HCT116 (cell line): ENCODE results near the gene DIPK1B. TPM values are rescaled to one million over a fixed set of nuclear protein-coding genes. Genes with fewer than 3 reads are reported as not detected.
A peak's percentile ranks its signal among the peaks of the same experiment; 100 is the strongest.

Source experiments
- ATAC-seq: fragments of 200-7000 bp; cut with Tn5 transposase; 2 replicates; pipeline ENCODE4 v1.9.1; 2020; ENCODE audit warnings: mild to moderate bottlenecking, moderate library complexity
- BruUV-seq: library from RNA; stranded (reverse); fragments of 400-500 nt; replicated peaks from 2 replicates; lab custom pipeline; 2021; lab: Mats Ljungman, UMichigan
- CTCF ChIA-PET: fragments of 300-600 bp; sonication (Branson Sonifier 250); formaldehyde crosslinking; loops from one replicate; lab custom pipeline; 2021; ENCODE audit warnings: antibody characterized with exemption; lab: Charles Lee
- POLR2A ChIA-PET: fragments of 300-600, 350-600 bp; sonication (Branson Sonifier 250); formaldehyde crosslinking; loops from one replicate; lab custom pipeline; 2021; ENCODE audit warnings: antibody characterized with exemption; lab: Charles Lee
- RAD21 ChIA-PET, 2 experiments: fragments of 300-600 bp; sonication (Branson Sonifier 250); formaldehyde crosslinking; loops; one replicate each; lab custom pipeline; 2023; ENCODE audit warnings: low total read pairs in 2 of 2; ENCODE audit not compliant: uncharacterized antibody in 2 of 2, unreplicated experiment in 2 of 2, low non-redundant PET in 1 of 2; lab: Charles Lee
- DNase-seq: peaks from one replicate; pipeline ENCODE4 v3.0.0-alpha.2; 2010; ENCODE audit warnings: low read depth, low spot score
- H2AFZ ChIP-seq: fragments of 200-600 bp; shearing (Covaris generic), sonication (generic); 2 replicates; pipeline ENCODE4 v1.6.1; 2017; ENCODE audit warnings: low read depth, mixed run types, mixed read lengths, antibody characterized with exemption, low read length; ENCODE audit not compliant: poor library complexity, severe bottlenecking
- H3K27ac ChIP-seq: 2 replicates; pipeline ENCODE4 v1.5.1; 2012; ENCODE audit warnings: low read depth, low read length
- H3K27me3 ChIP-seq: fragments of 200-600 bp; sonication (generic); 2 replicates; pipeline ENCODE4 v1.6.1; 2016; ENCODE audit warnings: mixed run types, low read length, mixed read lengths; ENCODE audit not compliant: insufficient read depth
- H3K36me3 ChIP-seq, 2 experiments: fragments of 200-500 bp in 1 of 2; fragments of 200-600 bp in 1 of 2; sonication (Bioruptor generic) in 1 of 2; sonication (generic) in 1 of 2; 2 replicates each; pipeline versions ENCODE4 v1.5.1 to v1.6.1; 2014 to 2016; ENCODE audit warnings: low read length in 2 of 2, inconsistent platforms in 1 of 2, mixed read lengths in 1 of 2, mixed run types in 1 of 2; ENCODE audit not compliant: insufficient read depth in 2 of 2, control insufficient read depth in 1 of 2
- H3K4me1 ChIP-seq, 2 experiments: fragments of 200-600 bp in 1 of 2; sonication (generic) in 1 of 2; 2 replicates each; pipeline versions ENCODE4 v1.5.1 to v1.6.1; 2012 to 2017; ENCODE audit warnings: low read length in 2 of 2, inconsistent platforms in 1 of 2, mild to moderate bottlenecking in 1 of 2, mixed read lengths in 1 of 2, mixed run types in 1 of 2, moderate library complexity in 1 of 2; ENCODE audit not compliant: insufficient read depth in 2 of 2, control insufficient read depth in 1 of 2
- H3K4me2 ChIP-seq: fragments of 200-600 bp; sonication (generic); 2 replicates; pipeline ENCODE4 v1.6.1; 2017; ENCODE audit warnings: mixed run types, low read length, mixed read lengths
- H3K4me3 ChIP-seq, 2 experiments: fragments of 200-600 bp in 1 of 2; sonication (generic) in 1 of 2; replicated peaks in 1 of 2; 2 replicates each; pipeline ENCODE4 v1.5.1; 2011 to 2016; ENCODE audit warnings: low read length in 2 of 2, control low read depth in 1 of 2, low read depth in 1 of 2, mild to moderate bottlenecking in 1 of 2, mixed read lengths in 1 of 2, mixed run types in 1 of 2
- H3K79me2 ChIP-seq: fragments of 200-600 bp; sonication (generic); 2 replicates; pipeline ENCODE4 v1.6.1; 2017; ENCODE audit warnings: mild to moderate bottlenecking, mixed run types, low read length, moderate library complexity, mixed read lengths; ENCODE audit not compliant: insufficient read depth
- H3K9ac ChIP-seq: fragments of 200-600 bp; sonication (generic); 2 replicates; pipeline ENCODE4 v1.6.1; 2016; ENCODE audit warnings: low read length, mixed read lengths
- H3K9me2 ChIP-seq: fragments of 200-600 bp; sonication (generic), shearing (Covaris generic); 2 replicates; pipeline ENCODE4 v1.6.1; 2017; ENCODE audit warnings: mixed run types, mild to moderate bottlenecking, moderate library complexity; ENCODE audit not compliant: insufficient read depth
- H3K9me3 ChIP-seq, 2 experiments: fragments of 200-500 bp in 1 of 2; fragments of 200-600 bp in 1 of 2; sonication (Bioruptor generic) in 1 of 2; sonication (generic) in 1 of 2; 2 replicates each; pipeline ENCODE4 v1.6.1; 2014 to 2017; ENCODE audit warnings: low read length in 2 of 2, mixed read lengths in 2 of 2, inconsistent platforms in 1 of 2, low read depth in 1 of 2, mild to moderate bottlenecking in 1 of 2, mixed run types in 1 of 2, moderate library complexity in 1 of 2; ENCODE audit not compliant: control insufficient read depth in 1 of 2, insufficient read depth in 1 of 2
- H4K20me1 ChIP-seq: fragments of 200-600 bp; sonication (generic), shearing (Covaris generic); 2 replicates; pipeline ENCODE4 v1.6.1; 2017; ENCODE audit warnings: mixed run types, mild to moderate bottlenecking, moderate library complexity; ENCODE audit not compliant: insufficient read depth
- CBX3 ChIP-seq: IDR thresholded peaks from 2 replicates; pipeline ENCODE4 v1.6.1; 2012; ENCODE audit warnings: low read depth
- CTCF ChIP-seq, 3 experiments: fragments of 200-600 bp in 1 of 3; sonication (generic) in 1 of 3; IDR thresholded peaks in 2 of 3; conservative IDR thresholded peaks in 1 of 3; 2 replicates each; pipeline ENCODE4 v1.5.1; 2012 to 2017; ENCODE audit warnings: low read depth in 2 of 3, low read length in 2 of 3, antibody characterized with exemption in 1 of 3, borderline replicate concordance in 1 of 3, control low read depth in 1 of 3, mild to moderate bottlenecking in 1 of 3, mixed read lengths in 1 of 3, mixed run types in 1 of 3, moderate library complexity in 1 of 3; ENCODE audit not compliant: insufficient read depth in 1 of 3
- EZH2 ChIP-seq: fragments of 200-600 bp; sonication (generic); IDR thresholded peaks from 2 replicates; pipeline ENCODE4 v1.6.1; 2017; ENCODE audit warnings: antibody characterized with exemption, mixed run types
- MAX ChIP-seq: IDR thresholded peaks from 2 replicates; pipeline ENCODE4 v1.6.1; 2012
- TCF7L2 ChIP-seq: IDR thresholded peaks from 2 replicates; pipeline ENCODE4 v1.7.0; 2011; ENCODE audit warnings: borderline replicate concordance, inconsistent platforms; ENCODE audit not compliant: insufficient read depth, insufficient read length; ENCODE audit errors: extremely low read depth
- intact Hi-C: fragments of 100-400 bp; cut with micrococcal nuclease; formaldehyde crosslinking; loops from 2 replicates; pipeline ENCODE4 v1.10.0; 2022
- total RNA-seq: library from RNA; stranded (reverse); gene quantifications from one replicate; pipeline ENCODE4 v1.2.1, GENCODE V29; 2021; ENCODE audit not compliant: unreplicated experiment

DIPK1B gene
- total RNA-seq, 1 experiment from 2014 or later = 15.6 TPM

DNA sequence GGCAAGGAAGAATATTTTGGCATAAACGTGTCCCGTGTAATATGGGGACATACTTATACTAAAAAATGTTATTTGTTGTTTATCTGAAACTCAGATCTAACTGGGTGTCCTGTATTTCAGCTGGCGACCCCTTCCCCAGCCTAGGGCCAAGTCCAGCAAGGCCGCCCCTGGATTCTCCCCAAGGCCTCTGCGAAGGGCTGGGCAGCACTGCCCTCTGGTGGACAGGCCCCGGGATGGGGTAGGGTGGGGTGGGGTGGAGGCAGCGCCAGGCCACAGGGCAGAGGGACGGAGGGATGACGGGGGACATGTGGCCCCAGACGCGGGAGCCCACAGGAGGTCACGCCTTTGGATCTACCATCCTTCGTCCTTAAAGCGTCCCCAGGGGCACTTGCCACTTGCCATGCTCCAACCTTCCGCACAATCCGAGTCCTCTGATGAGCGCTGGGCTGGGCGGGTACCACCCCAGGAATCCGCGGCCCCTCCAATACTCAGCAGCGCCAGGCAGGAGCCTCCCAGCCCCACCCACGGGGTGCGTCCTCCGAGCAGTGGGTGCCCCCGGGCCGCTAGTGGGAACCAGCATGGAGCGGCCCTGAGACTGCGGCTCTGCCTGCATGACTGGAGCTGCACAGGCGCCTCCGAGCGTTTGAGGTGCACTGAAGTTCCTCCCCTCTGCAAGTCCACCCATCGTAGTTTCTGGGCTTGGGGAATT lies 18.1 kb upstream of the DIPK1B start:
- ChIA-PET POLR2A (interaction anchor here (1.0 to 1.1 kb wide), 3 partner anchors 20 to 34 kb away, joined by 4 to 6 read pairs (median 5); no protein-coding TSS in a partner anchor), CTCF (interaction anchor here (0.7 to 1.4 kb wide), 12 partner anchors 9 to 335 kb away, joined by 3 to 11 read pairs (median 4); no protein-coding TSS in a partner anchor), RAD21 (interaction anchor here (0.7 to 1.0 kb wide), 5 partner anchors 36 to 210 kb away, joined by 3 to 4 read pairs (median 3); partner anchors contain the start of gene LCN8 (in 1 of the 2))
- Histone ChIP-seq H3K4me2 (peak overlapping the region; percentile 98), H3K9me3 (no peaks in the 10 kb centered on the region), H3K27ac (peak overlapping the region; percentile 92), H3K27me3 (no peaks in the 10 kb centered on the region), H4K20me1 (no peaks in the 10 kb centered on the region), H3K79me2 (no peaks in the 10 kb centered on the region), H3K9ac (peak overlapping the region; percentile 74), H3K9me2 (no peaks in the 10 kb centered on the region), H2AFZ (peak overlapping the region; percentile 54), H3K4me3 (peak overlapping the region; percentile 31 to 58), H3K4me1 (peaks cover 50 to 77% of the 10 kb centered on the region in 2 experiments), H3K36me3 (no peaks in the 10 kb centered on the region)
- intact Hi-C loops = loop anchor here (2.0 kb wide), 2 partner anchors 50 to 210 kb away; no protein-coding TSS in a partner anchor
- TF ChIP-seq TCF7L2 (no peak), CTCF (IDR thresholded peaks at IDR 0.05 in 2 of 3, conservative IDR thresholded peaks at IDR 0.05 in 1 of 3; ENCODE audit: borderline replicate concordance in 1 of 3, insufficient read depth in 1 of 3, low read depth in 2 of 3, low read length in 2 of 3) (peak in 2 of 3 experiments; percentile 86 to 87; a peak in 4 of 6 replicates), CBX3 (no peak), EZH2 (no peak), MAX (no peak)
- peak; percentile 43 for DNase-seq
- ATAC-seq = peak; percentile 82
- no TSS peak for BruUV-seq
